Sigmoid colon (tissue), 3 donors: Measurements from ENCODE around the gene NEURL1B.
"Not testable (repeated sequence)": the region's sequence is repeated elsewhere in the genome, so short reads cannot be mapped to it uniquely, and the experiment has no call there.

Experiments used
- CTCF ChIP-seq, 4 experiments: fragments of 450-650 bp in 3 of 4; fragments of 200-600 bp in 1 of 4; IDR thresholded peaks; one replicate each; pipeline ENCODE4 v1.5.1; 2016 to 2019; ENCODE audit warnings: antibody characterized with exemption in 4 of 4, mild to moderate bottlenecking in 3 of 4, moderate library complexity in 2 of 4
- POLR2A ChIP-seq, 2 donors: fragments of 450-650 bp; IDR thresholded peaks; one replicate each; pipeline ENCODE4 v1.6.1; 2016; ENCODE audit warnings: antibody characterized with exemption in 2 of 2, mild to moderate bottlenecking in 2 of 2, moderate library complexity in 2 of 2

DNA sequence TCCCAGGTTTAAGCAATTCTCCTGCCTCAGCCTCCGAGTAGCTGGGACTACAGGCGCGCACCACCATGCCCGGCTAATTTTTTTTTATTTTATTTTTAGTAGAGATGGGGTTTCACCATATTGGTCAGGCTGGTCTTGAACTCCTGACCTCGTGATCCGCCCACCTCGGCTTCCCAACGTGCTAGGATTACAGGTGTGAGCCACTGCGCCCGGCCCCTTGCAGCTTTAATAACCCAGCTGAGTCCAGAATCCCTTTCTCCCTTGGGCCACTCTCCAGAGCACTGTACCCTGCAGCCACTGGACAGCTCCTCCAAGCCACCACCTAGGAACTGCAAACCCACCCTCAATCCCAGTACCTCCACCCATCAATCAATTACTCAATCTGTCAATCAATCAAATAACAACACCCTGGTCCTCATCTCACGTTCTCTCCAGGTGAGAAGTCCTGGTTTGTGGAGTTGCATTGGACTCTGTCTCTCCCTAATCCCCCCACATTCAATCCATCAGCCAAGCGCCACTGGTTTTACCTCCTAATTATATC, 70.3 kb downstream of the NEURL1B start:
- not testable (repeated sequence) for TF ChIP-seq POLR2A, CTCF (IDR thresholded peaks at IDR 0.05)
